Amygdala (tissue), 56 donors: Measurements from ENCODE around the gene OR6B2.

Source experiments
- DNase-seq, 56 donors: peaks; one replicate each; lab custom pipeline; 2025; lab: John Stamatoyannopoulos, UW

OR6B2 gene

DNA sequence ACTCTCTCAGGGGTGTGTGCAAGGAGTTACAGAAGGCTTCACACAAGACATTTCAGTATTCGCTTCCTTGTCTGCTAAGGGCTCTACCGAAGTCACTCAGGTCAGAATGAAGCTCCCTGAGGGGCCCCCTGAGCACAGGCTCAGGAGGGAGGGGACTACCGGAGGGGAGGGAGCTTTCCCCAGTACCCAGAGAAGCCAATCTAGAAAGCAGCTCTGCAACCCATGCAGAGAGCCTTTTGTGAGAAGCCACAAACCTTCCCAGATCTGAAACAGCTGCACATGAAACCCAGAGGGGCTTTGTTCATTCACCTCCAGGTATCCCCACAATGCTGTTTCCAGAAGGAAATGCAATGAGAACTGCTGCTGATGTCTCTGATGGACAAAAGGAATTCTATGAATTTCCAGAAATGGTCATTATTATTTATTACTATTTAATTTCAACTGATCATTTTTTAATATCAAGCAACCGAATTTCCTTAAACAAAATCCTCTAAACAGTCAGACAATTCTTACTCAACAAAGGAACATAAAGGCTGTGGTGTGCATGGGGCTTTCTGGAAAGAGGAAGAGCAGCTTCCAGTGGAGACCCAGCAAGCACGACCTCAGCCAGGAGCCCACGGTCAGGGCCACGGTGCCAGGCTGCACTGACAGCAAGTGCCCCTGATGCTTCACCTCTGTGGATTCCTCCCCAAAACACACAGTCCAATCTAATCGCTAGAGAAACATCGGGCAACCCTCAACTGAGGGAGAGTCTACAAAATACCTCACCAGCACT, 47.0 kb downstream of the OR6B2 start:
- DNase-seq = no peak
